Measurements from ENCODE around the gene ZNF771.
"Not testable (repeated sequence)": the region's sequence is repeated elsewhere in the genome, so short reads cannot be mapped to it uniquely, and the experiment has no call there.

Gene ZNF771

GRCh38 chr16:30429678-30430427 lies 22.4 kb downstream of the ZNF771 start, which contains the start of gene DCTPP1:
Gene DCTPP1, minus strand, starts transcription at chr16:30430030. Its CDS starts 50 bp downstream, at chr16:30429980.
- DNase-seq (ENCODE audit: low read depth in 1 of 2, low spot score in 1 of 2) = peak; percentile 83 to 91

DNA sequence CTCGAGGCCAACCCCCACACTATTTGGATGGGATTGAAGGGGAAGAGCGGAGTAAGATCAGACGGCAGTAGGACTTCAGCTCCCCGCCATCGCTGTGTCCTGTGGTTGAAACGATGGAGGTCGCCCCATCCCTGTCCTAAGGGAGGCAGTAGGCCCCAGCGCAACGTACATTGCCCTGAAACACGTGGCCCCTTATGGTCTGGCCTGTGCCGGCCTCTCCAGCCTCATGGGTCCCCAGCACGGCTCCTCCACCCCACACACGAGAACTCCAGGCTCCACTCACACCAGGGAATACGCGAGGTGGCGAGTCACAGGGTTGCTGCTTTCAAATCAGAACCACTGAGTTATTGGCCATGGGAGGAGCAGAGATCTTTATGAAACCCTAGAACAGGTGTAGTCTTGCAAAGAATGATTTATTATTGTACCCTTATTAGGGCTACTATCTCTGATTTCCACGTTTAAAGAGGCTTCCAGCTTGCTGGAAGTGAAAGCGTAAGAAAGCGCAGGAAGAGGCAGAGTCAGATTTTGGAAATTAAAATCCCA lies 23.1 kb downstream of the ZNF771 start:
- no peak for DNase-seq (ENCODE audit: low read depth in 1 of 2, low spot score in 1 of 2)

DNA sequence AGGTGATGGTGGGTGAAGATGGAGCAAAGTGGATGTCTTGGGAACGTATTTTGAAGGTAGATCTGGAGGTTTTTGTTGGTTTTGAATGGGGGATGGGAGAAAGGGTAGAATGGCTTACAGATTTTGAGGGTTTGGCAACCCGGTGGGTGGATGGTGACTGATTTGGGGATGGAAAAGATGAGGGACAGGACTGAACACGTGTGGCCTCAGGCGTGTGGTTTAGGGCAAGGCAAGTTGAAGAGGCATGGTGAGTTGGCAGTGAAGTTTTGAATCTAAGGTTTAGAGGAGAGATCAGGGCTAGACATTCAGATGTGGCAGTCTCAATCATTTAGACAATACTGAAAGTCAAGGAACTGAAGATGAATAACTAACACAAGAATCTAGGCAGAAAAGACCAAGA lies 27.4 kb downstream of the ZNF771 start:
- DNase-seq (ENCODE audit: low read depth in 1 of 2, low spot score in 1 of 2) = peak in 1 of 2 donors; percentile 28

DNA sequence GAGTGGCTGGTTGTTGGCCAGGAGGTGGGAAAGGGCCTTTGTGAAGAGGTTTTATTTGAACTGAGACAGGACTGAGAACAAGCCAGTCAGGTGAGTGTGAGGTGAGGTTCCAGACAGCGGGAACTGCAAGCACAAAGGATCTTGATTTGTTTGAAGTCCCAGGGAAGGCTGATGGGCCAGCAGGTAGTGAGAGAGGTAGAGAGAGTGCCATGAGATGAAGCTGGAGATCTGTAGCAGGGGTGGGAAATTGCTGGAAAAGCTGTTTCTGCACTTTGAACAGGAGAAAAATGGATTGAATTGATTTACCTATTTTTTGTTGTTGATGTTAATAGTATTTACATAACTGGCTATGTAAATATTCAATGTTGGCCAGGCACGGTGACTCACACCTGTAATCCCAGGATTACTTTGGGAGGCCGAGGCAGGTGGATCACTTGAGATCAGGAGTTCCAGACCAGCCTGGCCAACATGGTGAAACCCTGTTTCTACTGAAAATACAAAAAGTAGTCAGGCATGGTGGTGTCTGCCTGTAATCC lies 30.2 kb downstream of the ZNF771 start:
- no peak for DNase-seq (ENCODE audit: low read depth in 1 of 2, low spot score in 1 of 2)

DNA sequence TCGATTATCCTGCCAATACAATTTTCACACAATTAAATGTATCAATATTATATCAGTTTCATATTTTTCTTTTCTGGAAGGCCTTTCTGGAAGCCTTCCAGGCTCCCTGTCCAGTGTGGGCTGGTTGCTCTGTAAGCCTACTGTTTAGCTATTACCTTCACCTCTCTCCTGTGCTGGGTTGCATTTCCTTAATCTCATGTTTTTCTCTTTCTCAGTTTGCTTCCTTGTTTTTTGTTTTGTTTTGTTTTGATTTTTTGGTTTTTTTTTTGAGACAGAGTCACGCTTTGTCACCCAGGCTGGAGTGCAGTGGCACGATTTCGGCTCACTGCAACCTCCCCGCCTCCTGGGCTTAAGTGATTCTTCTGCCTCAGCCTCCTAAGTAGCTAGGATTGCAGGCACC lies 31.4 kb downstream of the ZNF771 start:
- no peak for DNase-seq (ENCODE audit: low read depth in 1 of 2, low spot score in 1 of 2)

DNA sequence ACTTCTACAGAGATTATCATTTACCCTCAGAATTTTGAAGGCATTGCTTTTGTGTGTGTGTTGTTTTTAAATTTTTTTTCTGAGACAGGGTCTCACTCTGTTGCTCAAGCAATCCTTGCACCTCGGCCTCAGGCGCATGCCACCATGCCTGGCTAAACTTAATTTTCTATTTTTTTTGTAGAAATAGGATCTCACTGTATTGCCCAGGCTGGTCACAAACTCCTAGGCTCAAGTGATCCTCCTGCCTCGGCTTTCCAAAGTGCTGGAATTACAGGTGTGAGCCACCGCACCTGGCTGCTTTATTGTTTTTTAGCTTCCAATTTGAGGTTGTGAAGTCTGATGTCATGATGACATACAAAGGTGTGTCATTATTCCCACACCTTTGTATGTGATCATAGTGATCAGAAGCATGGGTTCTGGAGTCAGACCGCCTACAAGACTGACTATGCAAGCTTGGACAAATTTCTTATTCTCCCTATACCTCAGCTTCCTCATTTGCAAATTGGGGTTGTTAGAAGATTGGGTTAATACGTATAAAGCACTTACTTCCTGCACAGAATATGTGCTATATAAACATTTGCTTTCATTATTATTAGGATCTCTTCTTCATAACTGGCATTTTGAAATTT lies 32.4 kb downstream of the ZNF771 start:
- DNase-seq (ENCODE audit: low read depth in 1 of 2, low spot score in 1 of 2) = no peak

GRCh38 chr16:30443631-30444030 lies 36.2 kb downstream of the ZNF771 start:
- no peak for DNase-seq (ENCODE audit: low read depth in 1 of 2, low spot score in 1 of 2)

GRCh38 chr16:30444231-30445148 lies 37.1 kb downstream of the ZNF771 start:
- DNase-seq (ENCODE audit: low read depth in 1 of 2, low spot score in 1 of 2) = no peak

DNA sequence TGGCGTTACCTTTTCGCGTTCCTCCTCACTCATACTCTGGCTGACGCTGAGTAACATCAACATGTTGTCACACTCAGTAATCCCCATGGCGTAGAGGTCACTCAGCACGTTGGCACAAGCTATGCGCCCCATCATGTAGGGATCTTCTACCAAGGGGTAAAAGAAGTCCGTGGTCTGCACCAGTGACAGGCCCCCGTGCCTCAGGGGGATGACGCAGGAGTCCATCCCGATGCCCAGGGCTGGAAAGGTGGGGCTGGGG lies 37.7 kb downstream of the ZNF771 start:
- DNase-seq (ENCODE audit: low read depth in 1 of 2, low spot score in 1 of 2) = no peak

- peak; percentile 88 to 92 for DNase-seq (ENCODE audit: low read depth in 1 of 2, low spot score in 1 of 2)
Observed at GRCh38 chr16:30445408-30446202, 38.2 kb downstream of the ZNF771 start, which contains the start of gene SEPHS2. Gene SEPHS2, minus strand, starts transcription at chr16:30445874. Its CDS starts 147 bp downstream, at chr16:30445727.

GRCh38 chr16:30446203-30446595 lies 38.8 kb downstream of the ZNF771 start:
- DNase-seq (ENCODE audit: low read depth in 1 of 2, low spot score in 1 of 2) = no peak

DNA sequence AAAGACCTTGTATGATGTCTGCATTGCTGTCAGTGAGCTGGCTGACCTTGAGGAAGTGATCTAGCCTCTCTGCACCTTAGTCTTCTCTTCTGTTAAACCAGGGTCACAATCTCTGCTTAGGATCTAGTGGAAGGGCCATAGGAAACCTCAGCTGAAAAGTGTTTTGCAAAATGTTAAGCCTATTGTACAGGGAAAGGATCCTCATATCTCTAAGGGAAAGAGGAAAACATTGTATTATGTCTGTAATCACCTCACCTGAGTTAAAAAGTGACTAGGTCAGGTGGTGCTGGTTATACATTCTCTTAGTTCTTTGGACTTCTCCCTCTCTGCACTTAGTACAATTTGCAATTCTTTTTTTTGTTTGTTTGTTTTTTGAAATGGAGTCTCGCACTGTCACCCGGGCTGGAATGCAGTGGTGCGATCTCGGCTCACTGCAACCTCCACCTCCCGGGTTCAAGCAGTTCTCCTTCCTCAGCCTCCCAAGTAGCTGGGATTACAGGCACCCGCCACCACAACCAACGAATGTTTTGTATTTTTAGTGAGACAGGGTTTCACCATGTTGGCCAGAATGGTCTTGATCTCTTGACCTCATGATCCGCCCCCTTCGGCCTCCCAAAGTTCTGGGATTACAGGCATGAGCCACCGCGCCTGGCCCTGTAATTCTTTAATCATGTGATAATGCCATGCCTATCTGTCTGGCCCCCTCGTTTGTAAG lies 40.3 kb downstream of the ZNF771 start:
- DNase-seq (ENCODE audit: low read depth in 1 of 2, low spot score in 1 of 2) = no peak

- DNase-seq (ENCODE audit: low read depth in 1 of 2, low spot score in 1 of 2) = no peak
Observed at GRCh38 chr16:30449116-30449435, 41.7 kb downstream of the ZNF771 start.

- not testable (repeated sequence) for DNase-seq (ENCODE audit: low read depth in 1 of 2, low spot score in 1 of 2)
Observed at GRCh38 chr16:30452709-30453580, 45.5 kb downstream of the ZNF771 start.

- no peak for DNase-seq (ENCODE audit: low read depth in 1 of 2, low spot score in 1 of 2)
Observed at GRCh38 chr16:30456302-30456701, 48.9 kb downstream of the ZNF771 start.

- DNase-seq (ENCODE audit: low read depth in 1 of 2, low spot score in 1 of 2) = no peak
Observed at GRCh38 chr16:30457256-30457655, 49.9 kb downstream of the ZNF771 start.

DNA sequence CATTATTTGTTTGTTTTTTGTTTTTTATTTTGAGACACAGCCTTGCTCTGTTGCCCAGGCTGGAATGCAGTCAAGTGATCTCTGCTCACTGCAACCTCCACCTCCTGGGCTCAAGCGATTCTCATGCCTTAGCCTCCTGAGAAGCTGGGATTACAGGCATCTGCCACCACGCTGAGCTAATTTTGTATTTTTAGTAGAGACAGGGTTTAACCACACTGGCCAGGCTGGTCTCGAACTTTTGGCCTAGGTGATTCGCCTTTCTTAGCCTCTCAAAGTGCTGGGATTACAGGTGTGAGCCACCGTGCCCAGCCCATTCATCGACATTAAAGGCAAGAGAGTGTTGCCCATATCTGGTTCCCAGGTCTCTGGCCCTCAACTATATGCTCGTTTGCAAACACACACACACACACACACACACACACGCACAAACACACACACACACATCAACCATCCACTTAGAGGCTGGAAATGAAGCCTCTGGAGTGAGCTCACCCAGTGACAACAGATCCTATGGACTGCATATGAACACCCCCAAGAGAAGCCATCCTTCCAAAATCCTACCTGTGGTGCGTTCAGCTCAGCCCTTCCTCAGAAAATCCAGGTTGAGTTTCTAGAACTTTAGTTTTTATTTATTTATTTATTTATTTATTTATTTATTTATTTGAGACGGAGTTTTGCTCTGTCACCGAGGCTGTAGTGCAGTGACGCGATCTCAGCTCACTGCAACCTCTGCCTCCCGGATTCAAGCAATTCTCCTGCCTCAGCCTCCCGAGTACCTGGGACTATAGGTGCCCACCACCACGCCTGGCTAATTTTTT lies 50.5 kb downstream of the ZNF771 start:
- DNase-seq (ENCODE audit: low read depth in 1 of 2, low spot score in 1 of 2) = no peak
